Activated CD4-positive, alpha-beta T cell treated with anti-CD3 and anti-CD28 coated beads, Interleukin-2, amount 10 ng/mL, durations not matched to agents 7 days and 5 days (primary cell): Measurements from ENCODE around the gene FCGR3A. TPM values are rescaled to one million over a fixed set of nuclear protein-coding genes. Genes with fewer than 3 reads are reported as not detected.

Experiments used
- CTCF ChIA-PET: fragments of 350-600 bp; sonication (Branson Sonifier 250); formaldehyde crosslinking; loops from one replicate; lab custom pipeline; 2021; ENCODE audit warnings: antibody characterized with exemption; lab: Charles Lee
- POLR2A ChIA-PET: fragments of 350-600 bp; sonication (Branson Sonifier 250); formaldehyde crosslinking; loops from one replicate; lab custom pipeline; 2021; ENCODE audit warnings: antibody characterized with exemption; lab: Charles Lee
- DNase-seq: peaks from one replicate; pipeline ENCODE4 v3.0.0-alpha.2; 2020
- H3K27ac Mint-ChIP-seq: one replicate; pipeline ENCODE4 v1.8.0; 2021; ENCODE audit warnings: mild to moderate bottlenecking, moderate library complexity, mixed read lengths
- H3K27me3 Mint-ChIP-seq: one replicate; pipeline ENCODE4 v1.8.0; 2021; ENCODE audit warnings: mixed read lengths
- H3K36me3 Mint-ChIP-seq: one replicate; pipeline ENCODE4 v1.8.0; 2021; ENCODE audit warnings: low read depth, mixed read lengths
- H3K4me1 Mint-ChIP-seq: one replicate; pipeline ENCODE4 v1.8.0; 2021; ENCODE audit warnings: mixed read lengths
- H3K4me3 Mint-ChIP-seq: one replicate; pipeline ENCODE4 v1.8.0; 2021; ENCODE audit warnings: mild to moderate bottlenecking, moderate library complexity, mixed read lengths
- H3K9me3 Mint-ChIP-seq: one replicate; pipeline ENCODE4 v1.8.0; 2021; ENCODE audit warnings: mixed read lengths
- total RNA-seq, 2 experiments: library from RNA; stranded (reverse); gene quantifications; one replicate each; pipeline ENCODE4 v1.2.3, GENCODE V29; 2021

FCGR3A gene
- total RNA-seq, 2 experiments from 2014 or later = not detected

DNA sequence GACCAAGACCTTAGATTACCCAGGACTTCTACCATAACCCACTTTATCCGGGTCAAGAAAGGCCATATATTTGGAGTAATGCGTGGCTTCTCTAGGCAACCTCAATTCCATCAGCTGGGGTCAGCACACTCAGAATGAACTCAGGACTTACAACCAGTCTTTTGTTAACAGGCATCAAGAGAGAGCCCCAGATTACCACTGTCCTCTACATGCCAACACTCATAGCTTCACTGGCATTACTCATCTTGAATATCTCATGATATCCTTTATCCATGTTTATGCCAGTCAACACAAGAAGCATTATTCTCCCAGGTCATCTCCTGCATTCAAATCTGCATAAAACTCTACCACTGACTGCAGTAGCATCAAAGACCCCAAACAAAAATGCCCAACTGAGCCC is 51.0 kb downstream of the FCGR3A start:
- peaks cover 5% of the 10 kb centered on the region for H3K4me1 Mint-ChIP-seq
- DNase-seq = no peak
- peaks cover 47% of the 10 kb centered on the region for H3K27me3 Mint-ChIP-seq
- no peaks in the 10 kb centered on the region for H3K9me3 Mint-ChIP-seq
- ChIA-PET POLR2A (no interaction called here), CTCF (no interaction called here)
- no peak overlapping the region for H3K27ac Mint-ChIP-seq
- H3K4me3 Mint-ChIP-seq = no peak overlapping the region
- H3K36me3 Mint-ChIP-seq = no peaks in the 10 kb centered on the region

DNA sequence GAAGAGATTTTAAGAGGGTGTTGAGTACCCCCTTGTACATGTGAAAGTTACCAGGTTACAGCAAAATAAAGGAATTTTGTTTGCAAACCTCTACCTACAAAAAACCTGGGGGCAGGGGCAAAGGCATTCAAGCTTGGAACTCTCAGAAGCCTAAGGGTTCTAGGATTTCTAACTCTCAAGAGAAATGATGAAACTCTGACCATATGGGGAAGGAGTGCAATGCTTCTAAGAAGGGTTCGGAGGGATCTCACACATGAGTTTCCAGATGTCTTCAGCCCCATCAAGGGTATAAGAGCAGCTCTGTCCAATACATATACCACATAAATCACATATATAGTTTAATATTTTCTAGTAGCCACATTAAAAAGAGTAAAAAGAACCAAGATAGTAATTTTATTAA is 51.7 kb downstream of the FCGR3A start:
- Mint-ChIP-seq H3K36me3 (no peaks in the 10 kb centered on the region), H3K4me1 (peaks cover 5% of the 10 kb centered on the region), H3K9me3 (no peaks in the 10 kb centered on the region), H3K4me3 (no peak overlapping the region), H3K27me3 (peaks cover 49% of the 10 kb centered on the region), H3K27ac (no peak overlapping the region)
- CTCF ChIA-PET = interaction anchor here (1.5 kb wide), 1 partner anchor 11 kb away, joined by 4 read pairs; no protein-coding TSS in a partner anchor
- POLR2A ChIA-PET = no interaction called here
- DNase-seq = no peak

DNA sequence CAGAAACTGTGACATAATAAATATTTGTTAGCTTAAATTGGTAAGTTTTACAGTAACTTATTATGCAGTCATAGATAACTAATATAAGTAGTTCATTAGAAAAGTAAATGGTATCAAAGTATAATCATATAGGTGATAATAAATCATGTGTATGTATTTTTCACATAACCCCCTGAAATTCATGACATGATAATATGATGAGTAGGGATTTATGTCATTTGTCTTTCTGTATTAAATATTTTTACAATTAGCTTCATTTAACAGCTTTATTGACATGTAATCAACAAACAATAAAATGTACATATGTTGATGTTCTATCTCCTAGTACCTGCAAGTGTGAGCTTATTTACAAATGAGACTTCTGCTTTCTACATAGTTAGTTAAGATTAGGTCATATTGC is 54.1 kb downstream of the FCGR3A start:
- no peak overlapping the region for H3K27ac Mint-ChIP-seq

DNA sequence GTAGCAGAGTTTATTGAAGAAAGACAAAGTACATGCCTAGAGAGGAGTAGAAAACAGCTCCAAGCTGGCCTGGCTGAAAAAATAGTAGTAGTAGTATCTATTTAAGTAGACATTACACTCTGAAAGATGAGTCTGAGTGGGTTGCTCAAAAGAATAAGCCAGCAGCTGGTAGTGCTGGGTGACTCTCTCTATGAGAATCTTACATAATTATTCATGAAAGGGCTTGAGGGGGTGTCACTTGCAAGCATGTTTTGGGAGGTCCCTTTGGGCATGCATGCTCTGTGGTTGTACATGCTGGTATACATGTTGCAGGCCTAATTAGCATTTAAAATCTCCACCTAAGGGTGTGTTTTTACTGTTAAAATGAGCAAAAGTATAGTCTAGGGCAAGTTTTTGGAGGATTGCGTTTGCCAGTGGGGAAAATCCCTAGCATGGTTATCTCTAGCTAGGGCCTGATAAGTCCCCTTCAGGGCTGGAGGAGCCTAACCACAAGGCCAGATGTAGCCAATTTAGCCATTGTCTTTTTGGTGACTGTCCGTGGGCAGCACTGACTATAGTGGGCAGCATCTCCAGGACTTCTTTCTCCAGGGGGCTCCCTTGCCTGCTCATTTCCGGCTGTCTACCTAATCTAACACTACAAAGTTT is 55.4 kb downstream of the FCGR3A start:
- no peak for DNase-seq
- Mint-ChIP-seq H3K27ac (no peak overlapping the region), H3K4me3 (no peak overlapping the region), H3K36me3 (no peaks in the 10 kb centered on the region), H3K27me3 (peaks cover 57% of the 10 kb centered on the region), H3K4me1 (peaks cover 23% of the 10 kb centered on the region), H3K9me3 (no peaks in the 10 kb centered on the region)
- ChIA-PET POLR2A (no interaction called here), CTCF (no interaction called here)

More for the DNA sequence above, 54.1 kb downstream of the FCGR3A start:
- H3K4me3 Mint-ChIP-seq = no peak overlapping the region
- DNase-seq = no peak
- no peaks in the 10 kb centered on the region for H3K36me3 Mint-ChIP-seq
- peaks cover 24% of the 10 kb centered on the region for H3K4me1 Mint-ChIP-seq
- H3K27me3 Mint-ChIP-seq = peaks cover 55% of the 10 kb centered on the region
- CTCF ChIA-PET = interaction anchor here (0.9 to 1.2 kb wide), 2 partner anchors 8 to 12 kb away, joined by 3 read pairs; no protein-coding TSS in a partner anchor
- POLR2A ChIA-PET = no interaction called here
- H3K9me3 Mint-ChIP-seq = no peaks in the 10 kb centered on the region

DNA sequence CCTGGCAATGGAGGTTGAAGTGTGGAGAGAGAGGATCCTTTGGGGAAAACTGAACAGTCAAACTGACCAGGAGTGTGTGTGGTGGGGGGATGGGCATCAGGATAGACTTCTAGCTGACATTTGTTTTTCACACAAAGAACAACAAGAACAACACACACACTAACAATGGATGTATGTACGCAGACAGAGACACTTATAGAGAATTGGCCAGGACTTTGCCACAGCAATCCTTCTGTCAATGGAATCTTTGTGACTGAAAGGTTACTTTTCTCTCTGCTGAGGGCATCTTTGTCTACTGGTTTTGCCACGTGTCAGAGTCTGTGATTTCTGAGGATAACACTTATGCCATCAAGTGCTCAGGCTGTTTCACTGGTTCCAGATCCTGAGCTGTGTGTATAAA is 56.8 kb downstream of the FCGR3A start:
- no peak overlapping the region for H3K4me3 Mint-ChIP-seq
- no peaks in the 10 kb centered on the region for H3K9me3 Mint-ChIP-seq
- ChIA-PET POLR2A (no interaction called here), CTCF (interaction anchor here (0.6 kb wide), 2 partner anchors 9 to 395 kb away, joined by 3 read pairs; no protein-coding TSS in a partner anchor)
- peaks cover 60% of the 10 kb centered on the region for H3K27me3 Mint-ChIP-seq
- no peak for DNase-seq
- peaks cover 23% of the 10 kb centered on the region for H3K4me1 Mint-ChIP-seq
- no peaks in the 10 kb centered on the region for H3K36me3 Mint-ChIP-seq
- H3K27ac Mint-ChIP-seq = no peak overlapping the region

Other genes with a start within 250 kb of the FCGR3A start
- 1 to 10 TPM; 4.5 to 5.2 TPM for gene MPZ, start 239.8 kb downstream of the FCGR3A start, total RNA-seq
- 100 to 1,000 TPM; 159 to 169 TPM for gene SDHC, start 235.4 kb downstream of the FCGR3A start, total RNA-seq
- gene CFAP126, start 181.9 kb downstream of the FCGR3A start, total RNA-seq = not detected
- gene FCGR2A, start 44.4 kb downstream of the FCGR3A start, total RNA-seq = not detected
- under 1 TPM in 1 of 2 experiments, not detected in 1; 0.07 TPM for gene HSPA6, start 25.3 kb downstream of the FCGR3A start, total RNA-seq
- not detected for gene FCGR3B, start 81.4 kb upstream of the FCGR3A start, total RNA-seq
- not detected for gene FCGR2B, start 113.3 kb upstream of the FCGR3A start, total RNA-seq
- gene FCRLA, start 157.4 kb upstream of the FCGR3A start, total RNA-seq = not detected
- under 1 TPM; 0.23 to 0.25 TPM for gene FCRLB, start 171.7 kb upstream of the FCGR3A start, total RNA-seq
- 10 to 100 TPM; 21.6 TPM for gene DUSP12, start 200.0 kb upstream of the FCGR3A start, total RNA-seq
- gene ATF6, start 216.5 kb upstream of the FCGR3A start, total RNA-seq = 10 to 100 TPM; 22.9 to 28.0 TPM